PC-9 (cell line): Measurements from ENCODE around the gene LOC101059915.

ENCODE experiments used
- EZH2 ChIP-seq: fragments of 200-600 bp; sonication (generic); IDR thresholded peaks from 2 replicates; pipeline ENCODE4 v1.8.0; 2017; ENCODE audit warnings: antibody characterized with exemption, low read depth
- TF ChIP-seq, protein P1 (sequence below): fragments of 200-600 bp; sonication (generic); conservative IDR thresholded peaks from 2 replicates; pipeline ENCODE4 v1.6.1; 2017; ENCODE audit warnings: mixed run types, antibody characterized with exemption, mild to moderate bottlenecking, moderate library complexity

GRCh38 chrX:71666240-71667223, 814 bp upstream of the LOC101059915 start:
- TF ChIP-seq, protein P1, sequence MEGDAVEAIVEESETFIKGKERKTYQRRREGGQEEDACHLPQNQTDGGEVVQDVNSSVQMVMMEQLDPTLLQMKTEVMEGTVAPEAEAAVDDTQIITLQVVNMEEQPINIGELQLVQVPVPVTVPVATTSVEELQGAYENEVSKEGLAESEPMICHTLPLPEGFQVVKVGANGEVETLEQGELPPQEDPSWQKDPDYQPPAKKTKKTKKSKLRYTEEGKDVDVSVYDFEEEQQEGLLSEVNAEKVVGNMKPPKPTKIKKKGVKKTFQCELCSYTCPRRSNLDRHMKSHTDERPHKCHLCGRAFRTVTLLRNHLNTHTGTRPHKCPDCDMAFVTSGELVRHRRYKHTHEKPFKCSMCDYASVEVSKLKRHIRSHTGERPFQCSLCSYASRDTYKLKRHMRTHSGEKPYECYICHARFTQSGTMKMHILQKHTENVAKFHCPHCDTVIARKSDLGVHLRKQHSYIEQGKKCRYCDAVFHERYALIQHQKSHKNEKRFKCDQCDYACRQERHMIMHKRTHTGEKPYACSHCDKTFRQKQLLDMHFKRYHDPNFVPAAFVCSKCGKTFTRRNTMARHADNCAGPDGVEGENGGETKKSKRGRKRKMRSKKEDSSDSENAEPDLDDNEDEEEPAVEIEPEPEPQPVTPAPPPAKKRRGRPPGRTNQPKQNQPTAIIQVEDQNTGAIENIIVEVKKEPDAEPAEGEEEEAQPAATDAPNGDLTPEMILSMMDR: no peak
- no peak for TF ChIP-seq EZH2
